WTC11 (cell line): Measurements from ENCODE around the gene ZNF628. TPM values are rescaled to one million over a fixed set of nuclear protein-coding genes. Genes with fewer than 3 reads are reported as not detected.

Experiments
- ELF4 ChIP-seq: sonication (generic); formaldehyde crosslinking; IDR thresholded peaks from 2 replicates; pipeline ENCODE4 v1.8.1; 2022; ENCODE audit warnings: low read depth, mild to moderate bottlenecking, moderate library complexity, missing genetic modification reagents
- FOXP1 ChIP-seq: sonication (generic); formaldehyde crosslinking; IDR thresholded peaks from 2 replicates; pipeline ENCODE4 v1.8.0; 2022; ENCODE audit warnings: missing genetic modification reagents, mild to moderate bottlenecking, moderate library complexity, borderline replicate concordance
- IRF1 ChIP-seq: sonication (generic); formaldehyde crosslinking; IDR thresholded peaks from 2 replicates; pipeline ENCODE4 v1.8.0; 2023; ENCODE audit warnings: missing genetic modification reagents
- OVOL2 ChIP-seq: fragments of 250-450 bp; sonication (Bioruptor Pico); IDR thresholded peaks from 2 replicates; pipeline ENCODE4 v1.9.0; 2021; ENCODE audit warnings: mild to moderate bottlenecking, borderline replicate concordance
- PRRX2 ChIP-seq: fragments of 250-450 bp; sonication (Bioruptor Pico); IDR thresholded peaks from 2 replicates; pipeline ENCODE4 v1.8.0; 2021; ENCODE audit warnings: mild to moderate bottlenecking
- ZBTB43 ChIP-seq: sonication (generic); formaldehyde crosslinking; IDR thresholded peaks from 2 replicates; pipeline ENCODE4 v1.8.1; 2023; ENCODE audit warnings: mild to moderate bottlenecking, missing genetic modification reagents
- total RNA-seq: library from RNA; stranded (reverse); gene quantifications from 3 replicates; pipeline ENCODE4 v1.2.3, GENCODE V29; 2021

The ZNF628 gene
- total RNA-seq, 1 experiment from 2014 or later = 23.6 TPM

- no peak for TF ChIP-seq OVOL2 (CRISPR knock-in tag)
- no peak for TF ChIP-seq PRRX2
- TF ChIP-seq ZBTB43 (CRISPR knock-in tag) = no peak
- TF ChIP-seq ELF4 (CRISPR knock-in tag) = no peak
- TF ChIP-seq FOXP1 = no peak
- TF ChIP-seq IRF1 (CRISPR knock-in tag) = no peak
These were observed 54.6 kb downstream of the ZNF628 start (continued) for GRCh38 chr19:55530996-55531395.

Other genes starting within 250 kb of the ZNF628 start
- gene TMEM86B, start 247.9 kb upstream of the ZNF628 start, total RNA-seq = 3.5 to 4.2 TPM (median 4.1 TPM) in 3 replicates
- 78.4 to 91.8 TPM (median 83.2 TPM) in 3 replicates for gene PPP6R1, start 217.6 kb upstream of the ZNF628 start, total RNA-seq
- 57.1 to 65.2 TPM (median 60.9 TPM) in 3 replicates for gene HSPBP1, start 196.5 kb upstream of the ZNF628 start, total RNA-seq
- gene BRSK1, start 192.6 kb upstream of the ZNF628 start, total RNA-seq = 49.2 to 52.4 TPM (median 49.7 TPM) in 3 replicates
- 0.44 to 0.50 TPM in 2 of 3 replicates, not detected in the other for gene TMEM150B, start 151.3 kb upstream of the ZNF628 start, total RNA-seq
- 49.1 to 63.1 TPM (median 52.3 TPM) in 3 replicates for gene KMT5C, start 136.7 kb upstream of the ZNF628 start, total RNA-seq
- 4.1 to 8.0 TPM (median 4.3 TPM) in 3 replicates for gene COX6B2, start 121.9 kb upstream of the ZNF628 start, total RNA-seq
- gene GARIN5B, start 113.4 kb upstream of the ZNF628 start, total RNA-seq = 0.07 to 0.09 TPM in 2 of 3 replicates, not detected in the other
- gene IL11, start 106.2 kb upstream of the ZNF628 start, total RNA-seq = 1.2 to 1.8 TPM (median 1.6 TPM) in 3 replicates
- gene TMEM190, start 99.8 kb upstream of the ZNF628 start, total RNA-seq = 0.33 to 2.6 TPM (median 0.82 TPM) in 3 replicates
- gene TMEM238, start 92.3 kb upstream of the ZNF628 start, total RNA-seq = 5.8 to 8.3 TPM (median 6.5 TPM) in 3 replicates
- gene RPL28, start 90.7 kb upstream of the ZNF628 start, total RNA-seq = 2,505 to 2,895 TPM (median 2,837 TPM) in 3 replicates
- 442 to 516 TPM (median 467 TPM) in 3 replicates for gene UBE2S, start 68.8 kb upstream of the ZNF628 start, total RNA-seq
- 0.79 to 0.94 TPM (median 0.87 TPM) in 3 replicates for gene SHISA7, start 33.3 kb upstream of the ZNF628 start, total RNA-seq
- 96.3 to 96.6 TPM (median 96.4 TPM) in 3 replicates for gene ISOC2, start 15.0 kb upstream of the ZNF628 start, total RNA-seq
- 2.1 to 2.5 TPM (median 2.2 TPM) in 3 replicates for gene C19orf85, start 11.9 kb upstream of the ZNF628 start, total RNA-seq
- gene NAT14, start 8.6 kb downstream of the ZNF628 start, total RNA-seq = 71.9 to 87.7 TPM (median 74.8 TPM) in 3 replicates
- 1.8 to 2.9 TPM (median 2.5 TPM) in 3 replicates for gene SSC5D, start 11.8 kb downstream of the ZNF628 start, total RNA-seq
- 5.2 to 6.4 TPM (median 5.8 TPM) in 3 replicates for gene SBK2, start 60.5 kb downstream of the ZNF628 start, total RNA-seq
- 0.90 to 1.3 TPM (median 1.1 TPM) in 3 replicates for gene SBK3, start 68.9 kb downstream of the ZNF628 start, total RNA-seq
- 29.7 to 30.4 TPM (median 30.0 TPM) in 3 replicates for gene ZNF579, start 104.2 kb downstream of the ZNF628 start, total RNA-seq
- 20.1 to 22.7 TPM (median 20.6 TPM) in 3 replicates for gene FIZ1, start 122.9 kb downstream of the ZNF628 start, total RNA-seq
- 5.5 to 6.3 TPM (median 5.5 TPM) in 3 replicates for gene ZNF524, start 123.7 kb downstream of the ZNF628 start, total RNA-seq
- 18.5 to 21.7 TPM (median 19.0 TPM) in 3 replicates for gene ZNF865, start 129.0 kb downstream of the ZNF628 start, total RNA-seq
- 9.9 to 12.1 TPM (median 11.4 TPM) in 3 replicates for gene ZNF784, start 147.9 kb downstream of the ZNF628 start, total RNA-seq
- gene ZNF580, start 164.4 kb downstream of the ZNF628 start, total RNA-seq = 31.3 to 33.5 TPM (median 32.0 TPM) in 3 replicates
- gene ZNF581, start 167.0 kb downstream of the ZNF628 start, total RNA-seq = 94.6 to 100 TPM (median 99.5 TPM) in 3 replicates
- gene CCDC106, start 171.6 kb downstream of the ZNF628 start, total RNA-seq = 21.1 to 24.8 TPM (median 24.8 TPM) in 3 replicates
- 249 to 302 TPM (median 249 TPM) in 3 replicates for gene U2AF2, start 178.4 kb downstream of the ZNF628 start, total RNA-seq
- 227 to 234 TPM (median 227 TPM) in 3 replicates for gene EPN1, start 198.6 kb downstream of the ZNF628 start, total RNA-seq